A549 (cell line): ENCODE measurements around the gene VPS45. TPM values are rescaled to one million over a fixed set of nuclear protein-coding genes. Genes with fewer than 3 reads are reported as not detected.

Experiments used
- ATAC-seq, 2 experiments: fragments of 200-7000 bp in 1 of 2; fragments of >200 bp in 1 of 2; cut with Nextera tagmentation in 1 of 2; cut with Tn5 transposase in 1 of 2; 3 replicates each; pipeline versions ENCODE4 v1.8.0 to v1.9.1; 2018 to 2020; ENCODE audit warnings: mild to moderate bottlenecking in 1 of 2, moderate library complexity in 1 of 2
- CTCF ChIA-PET: fragments of 300-600 bp; sonication (Branson Sonifier 250); formaldehyde crosslinking; extraction: SDS; loops from one replicate; lab custom pipeline; 2021; ENCODE audit warnings: antibody characterized with exemption, inconsistent platforms; lab: Yijun Ruan, JAX
- POLR2A ChIA-PET: fragments of 350-600 bp; formaldehyde crosslinking; extraction: SDS; loops from one replicate; lab custom pipeline; 2021; ENCODE audit warnings: antibody characterized with exemption, inconsistent platforms; lab: Yijun Ruan, JAX
- DNase-seq, 2 experiments: peaks; one replicate each; pipeline versions ENCODE4 v3.0.0 to v3.0.0-alpha.2; 2011 to 2016; ENCODE audit warnings: low read depth in 1 of 2, low spot score in 1 of 2
- FAIRE-seq: peaks from 2 replicates; lab custom pipeline; 2011; peaks lifted over from hg19 to GRCh38; lab: Jason Lieb, UNC
- H3K27ac ChIP-seq, 2 experiments: fragments of >200 bp; sonication (Bioruptor Twin); formaldehyde crosslinking; 3 replicates each; pipeline ENCODE4 v1.5.1; 2016 to 2017
- H3K4me1 ChIP-seq: fragments of >200 bp; sonication (Bioruptor Twin); formaldehyde crosslinking; 3 replicates; pipeline ENCODE4 v1.6.1; 2016
- H3K4me2 ChIP-seq: fragments of >200 bp; sonication (Bioruptor Twin); formaldehyde crosslinking; 3 replicates; pipeline ENCODE4 v1.6.1; 2016
- H3K4me3 ChIP-seq: fragments of >200 bp; sonication (Bioruptor Twin); formaldehyde crosslinking; 3 replicates; pipeline ENCODE4 v1.5.1; 2016
- H3K9me3 ChIP-seq: fragments of >200 bp; sonication (Bioruptor Twin); formaldehyde crosslinking; 3 replicates; pipeline ENCODE4 v1.6.1; 2016
- CBX8 ChIP-seq: fragments of 200-600 bp; sonication (generic); IDR thresholded peaks from 2 replicates; pipeline ENCODE4 v1.6.1; 2016
- CEBPB ChIP-seq, 2 experiments: fragments of >200 bp in 1 of 2; sonication (Bioruptor Twin) in 1 of 2; formaldehyde crosslinking in 1 of 2; IDR thresholded peaks; 2 replicates each; pipeline ENCODE4 v1.6.1; 2012 to 2016
- CHD2 ChIP-seq: fragments of 150-350 bp; IDR thresholded peaks from 2 replicates; pipeline ENCODE4 v1.6.1; 2014; ENCODE audit warnings: low read length; ENCODE audit not compliant: partially characterized antibody
- CHD4 ChIP-seq: fragments of 200-600 bp; sonication (generic); IDR thresholded peaks from 2 replicates; pipeline ENCODE4 v1.6.1; 2016; ENCODE audit warnings: antibody characterized with exemption, mild to moderate bottlenecking, borderline replicate concordance
- EHF ChIP-seq: fragments of 250-450 bp; sonication (Bioruptor Pico); IDR thresholded peaks from 2 replicates; pipeline ENCODE4 v1.5.0; 2020; ENCODE audit warnings: mild to moderate bottlenecking
- EP300 ChIP-seq, 2 experiments: fragments of >200 bp; sonication (Bioruptor Twin); formaldehyde crosslinking; IDR thresholded peaks; 2 replicates in 1 of 2; 3 replicates in 1 of 2; pipeline ENCODE4 v1.6.1; 2016 to 2017
- FOSL2 ChIP-seq, 2 experiments: fragments of 450-650 bp in 1 of 2; fragments of >200 bp in 1 of 2; sonication (Bioruptor Twin) in 1 of 2; formaldehyde crosslinking; IDR thresholded peaks; 2 replicates each; pipeline versions ENCODE4 v1.5.0 to v1.6.1; 2016 to 2020; ENCODE audit warnings: mild to moderate bottlenecking in 1 of 2, moderate library complexity in 1 of 2
- GATA3 ChIP-seq: IDR thresholded peaks from 2 replicates; pipeline ENCODE4 v1.6.1; 2012; ENCODE audit warnings: borderline replicate concordance
- HOXA7 ChIP-seq: fragments of 250-450 bp; sonication (Bioruptor Pico); IDR thresholded peaks from 2 replicates; pipeline ENCODE4 v1.5.0; 2020; ENCODE audit warnings: mild to moderate bottlenecking, moderate library complexity
- NPAS2 ChIP-seq: fragments of 250-450 bp; sonication (Bioruptor Pico); IDR thresholded peaks from 2 replicates; pipeline ENCODE4 v1.8.0; 2022; ENCODE audit warnings: mild to moderate bottlenecking, moderate library complexity, borderline replicate concordance
- PHF8 ChIP-seq: fragments of 200-600 bp; sonication (generic); IDR thresholded peaks from 2 replicates; pipeline ENCODE4 v1.6.1; 2016; ENCODE audit warnings: low read depth, mild to moderate bottlenecking, antibody characterized with exemption, moderate library complexity, borderline replicate concordance
- POLR2A ChIP-seq: IDR thresholded peaks from 2 replicates; pipeline ENCODE4 v1.6.1; 2012; ENCODE audit warnings: mild to moderate bottlenecking, low read length
- POLR2AphosphoS2 ChIP-seq: conservative IDR thresholded peaks from 2 replicates; pipeline ENCODE4 v1.6.1; 2012; ENCODE audit warnings: low read length, improper control_type of control experiment, inconsistent platforms
- RAD21 ChIP-seq, 2 experiments: fragments of >200 bp in 1 of 2; sonication (Bioruptor Twin) in 1 of 2; formaldehyde crosslinking in 1 of 2; IDR thresholded peaks in 1 of 2; conservative IDR thresholded peaks in 1 of 2; 2 replicates in 1 of 2; 3 replicates in 1 of 2; pipeline ENCODE4 v1.6.1; 2012 to 2018; ENCODE audit warnings: inconsistent platforms in 1 of 2
- SMC3 ChIP-seq: fragments of >200 bp; sonication (Bioruptor Twin); formaldehyde crosslinking; IDR thresholded peaks from 3 replicates; pipeline ENCODE4 v1.6.1; 2018; ENCODE audit warnings: inconsistent platforms
- SREBF2 ChIP-seq: fragments of 450-650 bp; IDR thresholded peaks from 2 replicates; pipeline ENCODE4 v1.6.1; 2014; ENCODE audit warnings: mild to moderate bottlenecking, moderate library complexity
- TFCP2L1 ChIP-seq: fragments of 250-450 bp; sonication (Bioruptor Pico); IDR thresholded peaks from 2 replicates; pipeline ENCODE4 v1.5.0; 2021; ENCODE audit warnings: mild to moderate bottlenecking
- TP53 ChIP-seq: fragments of 250-450 bp; sonication (Bioruptor Pico); IDR thresholded peaks from 2 replicates; pipeline ENCODE4 v1.5.0; 2021; ENCODE audit warnings: mild to moderate bottlenecking, moderate library complexity
- ZSCAN20 ChIP-seq: fragments of 250-450 bp; sonication (Bioruptor Pico); IDR thresholded peaks from 2 replicates; pipeline ENCODE4 v1.8.0; 2022; ENCODE audit warnings: mild to moderate bottlenecking, moderate library complexity
- WGBS: methylation state at CpG from one replicate; pipeline ENCODE4 v1.1.6; 2017; ENCODE audit errors: missing lambda C conversion rate; 5-methylcytosine and 5-hydroxymethylcytosine counted together
- polyA plus RNA-seq, 4 experiments: library from polyadenylated mRNA; depleted of rRNA in 3 of 4; stranded (reverse); fragments of >200 nt; fragmentation: RNase III in 1 of 4; extraction: RNeasy Plus Mini Kit Qiagen cat#74134 plus additional on column Dnase treatment in 1 of 4; gene quantifications; 2 replicates in 3 of 4; 3 replicates in 1 of 4; pipeline ENCODE4 v1.2.3, GENCODE V29; 2011 to 2017
- TF ChIP-seq, protein P1 (sequence below): fragments of 250-450 bp; sonication (Bioruptor Pico); IDR thresholded peaks from 2 replicates; pipeline ENCODE4 v1.5.0; 2020; ENCODE audit warnings: low read depth, mild to moderate bottlenecking, moderate library complexity
- TF ChIP-seq, protein P2 (sequence below): IDR thresholded peaks from 2 replicates; pipeline ENCODE4 v1.6.1; 2012

Gene VPS45
- polyA plus RNA-seq, 2 of the 4 experiments (the other 2 are of a cell fraction), result 22.1 to 49.7 TPM

DNA sequence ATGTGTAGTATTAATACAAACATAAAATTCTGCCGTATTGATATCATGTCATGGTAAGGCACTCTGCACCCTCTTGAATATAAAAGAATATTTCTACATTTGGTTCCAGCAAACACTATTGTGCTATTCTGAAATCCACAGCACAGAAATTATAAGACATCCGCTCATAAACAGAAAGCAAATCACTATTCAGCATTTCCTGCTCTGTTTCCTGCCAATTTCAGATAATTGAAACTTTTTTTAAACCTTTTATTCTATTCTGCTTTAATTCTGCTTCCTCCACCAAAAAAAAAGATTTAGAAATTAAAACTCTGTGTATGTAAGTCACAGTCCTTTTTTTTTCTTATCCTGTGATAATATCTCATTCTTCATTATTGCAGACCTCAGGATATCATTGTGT, 42.5 kb downstream of the VPS45 start (continued):
- TF ChIP-seq RAD21 (conservative IDR thresholded peaks at IDR 0.05 in 1 of 2, IDR thresholded peaks at IDR 0.05 in 1 of 2), result no peak
- TF ChIP-seq, protein P1, sequence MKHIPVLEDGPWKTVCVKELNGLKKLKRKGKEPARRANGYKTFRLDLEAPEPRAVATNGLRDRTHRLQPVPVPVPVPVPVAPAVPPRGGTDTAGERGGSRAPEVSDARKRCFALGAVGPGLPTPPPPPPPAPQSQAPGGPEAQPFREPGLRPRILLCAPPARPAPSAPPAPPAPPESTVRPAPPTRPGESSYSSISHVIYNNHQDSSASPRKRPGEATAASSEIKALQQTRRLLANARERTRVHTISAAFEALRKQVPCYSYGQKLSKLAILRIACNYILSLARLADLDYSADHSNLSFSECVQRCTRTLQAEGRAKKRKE, result no peak
- no peak for TF ChIP-seq CHD4

DNA sequence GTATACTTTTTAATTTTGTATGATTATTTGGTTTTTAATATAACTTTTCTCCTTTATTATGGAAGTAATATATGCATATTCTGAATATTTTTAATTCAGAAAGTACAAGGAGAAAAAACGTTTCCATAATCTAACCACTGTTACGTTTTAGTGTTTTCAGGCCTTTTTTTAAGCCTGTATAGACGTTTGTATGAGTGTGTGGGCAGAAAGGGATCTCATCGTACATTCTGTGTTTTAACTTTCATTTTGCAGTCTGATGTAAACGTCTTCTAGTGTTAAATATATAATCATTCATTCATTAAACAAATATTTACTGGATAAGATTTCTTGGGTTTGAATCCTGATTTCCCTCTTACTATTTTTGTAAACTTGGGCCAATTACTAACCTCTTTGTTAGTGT, 44.1 kb downstream of the VPS45 start:
- ChIA-PET CTCF (no interaction called here), POLR2A (no interaction called here)
- no peak overlapping the region for H3K4me3 ChIP-seq
- H3K4me2 ChIP-seq, result no peak overlapping the region
- ATAC-seq, result no peak
- no peaks in the 10 kb centered on the region for H3K4me1 ChIP-seq
- H3K9me3 ChIP-seq, result peaks cover 10% of the 10 kb centered on the region
- FAIRE-seq, result no peak
- DNase-seq, result no peak
- H3K27ac ChIP-seq, result no peak overlapping the region
- TF ChIP-seq CHD2 (no peak), EP300 (IDR thresholded peaks at IDR 0.05) (no peak), CEBPB (IDR thresholded peaks at IDR 0.05) (no peak), HOXA7 (no peak), PHF8 (no peak), NPAS2 (CRISPR knock-in tag) (no peak), SMC3 (no peak), ZSCAN20 (CRISPR knock-in tag) (no peak), POLR2A (no peak), POLR2AphosphoS2 (no peak), EHF (CRISPR knock-in tag) (no peak)
- TF ChIP-seq, protein P1, result no peak
- TF ChIP-seq, protein P2, sequence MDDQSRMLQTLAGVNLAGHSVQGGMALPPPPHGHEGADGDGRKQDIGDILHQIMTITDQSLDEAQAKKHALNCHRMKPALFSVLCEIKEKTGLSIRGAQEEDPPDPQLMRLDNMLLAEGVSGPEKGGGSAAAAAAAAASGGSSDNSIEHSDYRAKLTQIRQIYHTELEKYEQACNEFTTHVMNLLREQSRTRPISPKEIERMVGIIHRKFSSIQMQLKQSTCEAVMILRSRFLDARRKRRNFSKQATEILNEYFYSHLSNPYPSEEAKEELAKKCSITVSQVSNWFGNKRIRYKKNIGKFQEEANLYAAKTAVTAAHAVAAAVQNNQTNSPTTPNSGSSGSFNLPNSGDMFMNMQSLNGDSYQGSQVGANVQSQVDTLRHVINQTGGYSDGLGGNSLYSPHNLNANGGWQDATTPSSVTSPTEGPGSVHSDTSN, result no peak
- WGBS, result 66% methylated on average over 5 of the region's 5 CpGs

DNA sequence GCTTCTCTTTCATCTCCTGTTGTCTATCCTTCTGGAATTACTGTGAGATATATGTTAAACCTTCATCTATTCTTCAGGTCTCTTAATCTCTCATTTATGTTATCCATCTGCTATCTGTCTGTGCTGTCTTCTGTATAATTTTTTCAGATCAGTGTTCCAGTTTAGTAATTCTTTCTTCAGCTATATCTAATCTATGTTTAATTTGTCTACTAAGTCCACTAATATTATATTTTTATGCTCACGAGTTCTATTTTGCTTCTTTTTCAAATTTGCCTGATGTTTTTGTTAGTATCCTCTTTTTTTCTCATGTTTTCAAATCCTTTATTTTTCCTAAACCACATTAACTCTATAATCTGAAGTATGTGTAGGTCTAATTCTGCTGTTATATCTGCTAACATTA, 47.5 kb downstream of the VPS45 start:
- ATAC-seq, result no peak
- Histone ChIP-seq H3K4me3 (no peak overlapping the region), H3K4me2 (no peak overlapping the region), H3K27ac (no peak overlapping the region), H3K9me3 (peaks cover 10% of the 10 kb centered on the region), H3K4me1 (no peaks in the 10 kb centered on the region)
- WGBS, result 66% methylated on average over 1 of the region's 1 CpG
- no peak for FAIRE-seq
- no peak for DNase-seq
- no peak for TF ChIP-seq TFCP2L1 (CRISPR knock-in tag)
- no peak for TF ChIP-seq TP53 (CRISPR knock-in tag)
- TF ChIP-seq RAD21 (conservative IDR thresholded peaks at IDR 0.05 in 1 of 2, IDR thresholded peaks at IDR 0.05 in 1 of 2), result no peak
- no peak for TF ChIP-seq FOSL2 (IDR thresholded peaks at IDR 0.05)
- TF ChIP-seq FOSL2 (CRISPR knock-in tag; IDR thresholded peaks at IDR 0.05), result no peak
- CTCF ChIA-PET, result interaction anchor here (1.1 kb wide), 1 partner anchor 153 kb away, joined by 3 read pairs; no protein-coding TSS in a partner anchor
- POLR2A ChIA-PET, result no interaction called here

DNA sequence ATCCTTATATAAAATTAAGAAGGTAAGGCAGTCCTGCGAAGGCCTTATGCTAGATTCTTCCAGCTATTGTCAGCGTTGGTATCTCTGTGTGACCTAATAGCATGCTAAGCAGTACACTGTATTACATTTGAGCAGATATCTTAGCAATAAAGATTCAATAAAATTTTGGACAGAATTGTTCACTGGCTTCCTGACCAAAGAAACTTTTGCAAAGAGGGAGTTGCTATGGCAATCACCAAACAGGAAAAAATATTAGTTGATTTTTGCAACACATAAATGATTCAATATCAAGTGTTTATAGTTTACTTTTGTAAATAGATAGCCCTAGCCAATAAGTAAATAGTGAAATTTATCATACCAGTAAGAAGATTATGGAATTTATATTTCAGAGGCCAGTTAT, 51.1 kb downstream of the VPS45 start:
- H3K4me2 ChIP-seq, result no peak overlapping the region
- no peak overlapping the region for H3K4me3 ChIP-seq
- ATAC-seq, result no peak; a peak in 1 of 6 replicates
- H3K27ac ChIP-seq, result no peak overlapping the region
- POLR2A ChIA-PET, result no interaction called here
- peaks cover 10% of the 10 kb centered on the region for H3K4me1 ChIP-seq
- DNase-seq, result peak in 1 of 2 experiments; percentile 24
- TF ChIP-seq FOSL2 (IDR thresholded peaks at IDR 0.05) (no peak), FOSL2 (CRISPR knock-in tag; IDR thresholded peaks at IDR 0.05) (peak; percentile 44; the same call in 1 of the 2 replicates), TP53 (CRISPR knock-in tag) (no peak), GATA3 (no peak), CBX8 (no peak), SREBF2 (no peak), ZSCAN20 (CRISPR knock-in tag) (no peak), POLR2AphosphoS2 (no peak)
- TF ChIP-seq, protein P1, result no peak
- WGBS, result 87% methylated on average over 2 of the region's 2 CpGs
- FAIRE-seq, result no peak
- H3K9me3 ChIP-seq, result peaks cover 10% of the 10 kb centered on the region
- CTCF ChIA-PET, result interaction anchor here (0.6 to 2.2 kb wide), 3 partner anchors 9 to 158 kb away, joined by 3 to 5 read pairs (median 3); no protein-coding TSS in a partner anchor
